ENCODE results near the gene SYT4.

The SYT4 gene

DNA sequence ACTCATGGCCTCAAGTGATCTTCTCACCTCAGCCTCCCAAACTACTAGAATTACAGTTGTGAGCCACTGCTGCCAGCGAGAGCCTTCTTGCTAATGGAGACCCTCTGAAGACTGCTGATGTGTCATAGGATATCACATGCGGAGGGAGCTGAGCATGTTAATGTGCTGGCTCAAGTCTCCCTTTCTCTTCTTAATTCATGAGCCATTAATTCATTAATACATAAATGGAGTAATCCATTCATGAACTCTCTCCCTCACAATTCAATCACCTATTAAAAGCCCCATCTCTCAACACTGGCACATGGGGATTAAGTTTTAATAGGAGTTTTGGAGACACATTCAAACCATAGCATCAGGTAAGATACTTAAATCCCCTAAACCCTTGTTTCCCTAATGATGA lies 54.8 kb downstream of the SYT4 start:
- no peak for DNase-seq (ENCODE audit: low read depth in 2 of 3, low spot score in 2 of 3)

GRCh38 chr18:43220691-43221090 lies 56.6 kb downstream of the SYT4 start:
- DNase-seq (ENCODE audit: low read depth in 2 of 3, low spot score in 2 of 3): no peak
